HEK293T (cell line): Measurements from ENCODE around the gene ANKS1B.

Experiments
- CTCF ChIA-PET: fragments of 350-600 bp; formaldehyde crosslinking; extraction: SDS; loops from one replicate; lab custom pipeline; 2021; ENCODE audit warnings: antibody characterized with exemption, inconsistent platforms; lab: Yijun Ruan, JAX
- POLR2A ChIA-PET: fragments of 350-600 bp; formaldehyde crosslinking; extraction: SDS; loops from one replicate; lab custom pipeline; 2020; ENCODE audit warnings: antibody characterized with exemption, inconsistent platforms; lab: Yijun Ruan, JAX
- DNase-seq: peaks from one replicate; pipeline ENCODE4 v3.0.0; 2012; ENCODE audit warnings: mixed read lengths; ENCODE audit errors: extremely low spot score
- ARNT ChIP-seq: fragments of 450-650 bp; IDR thresholded peaks from 2 replicates; pipeline ENCODE4 v1.6.1; 2017; ENCODE audit warnings: mild to moderate bottlenecking
- BHLHE40 ChIP-seq: fragments of 450-650 bp; IDR thresholded peaks from 2 replicates; pipeline ENCODE4 v1.6.1; 2016; ENCODE audit warnings: mild to moderate bottlenecking, moderate library complexity, borderline replicate concordance
- CTBP1 ChIP-seq: fragments of 450-650 bp; IDR thresholded peaks from 2 replicates; pipeline ENCODE4 v1.6.1; 2016; ENCODE audit warnings: borderline replicate concordance
- ELF4 ChIP-seq: fragments of 450-650 bp; IDR thresholded peaks from 2 replicates; pipeline ENCODE4 v1.6.1; 2017; ENCODE audit warnings: antibody characterized with exemption
- FOXA1 ChIP-seq: fragments of 450-650 bp; IDR thresholded peaks from 2 replicates; pipeline ENCODE4 v1.6.1; 2016; ENCODE audit warnings: mild to moderate bottlenecking
- FOXK2 ChIP-seq: fragments of 450-650 bp; IDR thresholded peaks from 2 replicates; pipeline ENCODE4 v1.6.1; 2016; ENCODE audit warnings: mild to moderate bottlenecking
- FOXM1 ChIP-seq: fragments of 450-650 bp; IDR thresholded peaks from 2 replicates; pipeline ENCODE4 v1.6.1; 2017; ENCODE audit warnings: mild to moderate bottlenecking, borderline replicate concordance
- HDGF ChIP-seq: fragments of 450-650 bp; IDR thresholded peaks from 2 replicates; pipeline ENCODE4 v1.6.1; 2017; ENCODE audit warnings: antibody characterized with exemption, borderline replicate concordance
- L3MBTL2 ChIP-seq: fragments of 450-650 bp; conservative IDR thresholded peaks from 2 replicates; pipeline ENCODE4 v1.6.1; 2016; ENCODE audit warnings: mild to moderate bottlenecking
- LEF1 ChIP-seq: fragments of 450-650 bp; IDR thresholded peaks from 2 replicates; pipeline ENCODE4 v1.6.1; 2017; ENCODE audit warnings: mild to moderate bottlenecking, borderline replicate concordance
- NFRKB ChIP-seq: fragments of 450-650 bp; IDR thresholded peaks from 2 replicates; pipeline ENCODE4 v1.6.1; 2016; ENCODE audit warnings: mild to moderate bottlenecking, moderate library complexity
- SP1 ChIP-seq: fragments of 450-650 bp; IDR thresholded peaks from 2 replicates; pipeline ENCODE4 v1.6.1; 2017
- SUZ12 ChIP-seq: fragments of 450-650 bp; IDR thresholded peaks from 2 replicates; pipeline ENCODE4 v1.6.1; 2016; ENCODE audit warnings: mild to moderate bottlenecking
- TARDBP ChIP-seq: fragments of 450-650 bp; IDR thresholded peaks from 2 replicates; pipeline ENCODE4 v1.6.1; 2016
- ZNF384 ChIP-seq: fragments of 450-650 bp; IDR thresholded peaks from 2 replicates; pipeline ENCODE4 v1.6.1; 2016
- TF ChIP-seq, protein P1 (sequence below): fragments of 450-650 bp; IDR thresholded peaks from 2 replicates; pipeline ENCODE4 v1.6.1; 2016

ANKS1B gene

DNA sequence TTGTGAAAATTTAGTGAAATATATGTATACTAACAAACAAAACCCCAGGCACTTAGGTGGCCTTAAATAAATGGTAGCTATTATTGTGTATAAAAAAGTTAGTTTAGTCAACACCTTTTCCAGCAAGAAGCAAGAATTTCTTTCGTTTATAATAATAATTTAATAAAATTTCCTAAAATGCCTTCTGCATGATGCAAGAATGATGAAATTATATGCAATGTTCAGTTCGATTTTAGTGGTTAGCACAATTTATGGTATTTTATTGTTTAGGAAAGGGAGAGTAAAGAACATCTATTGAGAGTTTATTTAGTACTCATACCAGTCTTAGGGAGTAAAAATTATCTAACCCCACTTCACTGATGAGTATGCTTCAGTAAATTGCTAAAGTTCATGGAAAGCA lies 1048.9 kb downstream of the ANKS1B start:
- POLR2A ChIA-PET: no interaction called here
- no peak for TF ChIP-seq NFRKB
- TF ChIP-seq SP1: no peak
- DNase-seq: no peak
- CTCF ChIA-PET: no interaction called here

DNA sequence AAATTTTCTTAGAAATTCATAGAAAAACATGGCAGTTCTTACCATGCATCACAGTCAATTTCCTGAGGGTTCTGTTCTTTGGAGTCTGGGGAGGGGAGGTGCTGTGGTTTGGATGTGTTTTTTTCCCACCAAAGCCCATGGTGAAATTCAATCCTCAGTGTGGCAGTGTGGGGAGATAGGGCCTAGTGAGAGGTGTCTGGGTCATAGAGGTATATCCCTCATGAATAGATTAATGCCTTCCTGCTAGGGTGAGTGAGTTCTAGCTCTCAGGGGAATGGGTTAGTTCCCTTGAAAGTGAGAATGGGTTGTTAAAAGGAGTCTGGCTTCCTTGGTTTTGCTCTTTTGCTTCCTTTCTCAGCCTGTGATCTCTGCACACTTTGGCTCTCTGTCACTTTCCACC lies 1061.9 kb downstream of the ANKS1B start:
- no peak for DNase-seq
- ChIA-PET POLR2A (no interaction called here), CTCF (no interaction called here)
- no peak for TF ChIP-seq ARNT
- no peak for TF ChIP-seq BHLHE40
- no peak for TF ChIP-seq ELF4
- no peak for TF ChIP-seq FOXA1
- TF ChIP-seq, protein P1, sequence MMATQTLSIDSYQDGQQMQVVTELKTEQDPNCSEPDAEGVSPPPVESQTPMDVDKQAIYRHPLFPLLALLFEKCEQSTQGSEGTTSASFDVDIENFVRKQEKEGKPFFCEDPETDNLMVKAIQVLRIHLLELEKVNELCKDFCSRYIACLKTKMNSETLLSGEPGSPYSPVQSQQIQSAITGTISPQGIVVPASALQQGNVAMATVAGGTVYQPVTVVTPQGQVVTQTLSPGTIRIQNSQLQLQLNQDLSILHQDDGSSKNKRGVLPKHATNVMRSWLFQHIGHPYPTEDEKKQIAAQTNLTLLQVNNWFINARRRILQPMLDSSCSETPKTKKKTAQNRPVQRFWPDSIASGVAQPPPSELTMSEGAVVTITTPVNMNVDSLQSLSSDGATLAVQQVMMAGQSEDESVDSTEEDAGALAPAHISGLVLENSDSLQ: no peak
- TF ChIP-seq ZNF384: no peak
- TF ChIP-seq FOXK2: no peak
- TF ChIP-seq L3MBTL2: no peak
- no peak for TF ChIP-seq LEF1
- TF ChIP-seq TARDBP: no peak

- ChIA-PET CTCF (no interaction called here), POLR2A (no interaction called here)
- no peak for TF ChIP-seq BHLHE40
- TF ChIP-seq L3MBTL2: no peak
- no peak for TF ChIP-seq FOXM1
- no peak for DNase-seq
These were observed 1066.4 kb downstream of the ANKS1B start for GRCh38 chr12:98918176-98918863.

- ChIA-PET CTCF (no interaction called here), POLR2A (no interaction called here)
- no peak for TF ChIP-seq HDGF
- TF ChIP-seq FOXM1: no peak
- TF ChIP-seq FOXA1: no peak
- TF ChIP-seq TARDBP: no peak
- TF ChIP-seq SP1: no peak
- TF ChIP-seq CTBP1: no peak
- no peak for TF ChIP-seq ZNF384
- TF ChIP-seq ELF4: no peak
- TF ChIP-seq L3MBTL2: no peak
- no peak for TF ChIP-seq LEF1
- TF ChIP-seq, protein P1: no peak
- no peak for TF ChIP-seq SUZ12
- TF ChIP-seq ARNT: no peak
- TF ChIP-seq FOXK2: no peak
- TF ChIP-seq BHLHE40: no peak
- TF ChIP-seq NFRKB: no peak
- DNase-seq: no peak
These were observed 1068.6 kb downstream of the ANKS1B start for GRCh38 chr12:98916106-98916505.

GRCh38 chr12:98912401-98912974 lies 1072.2 kb downstream of the ANKS1B start:
- DNase-seq: no peak
- POLR2A ChIA-PET: no interaction called here
- TF ChIP-seq TARDBP (no peak), FOXA1 (no peak), FOXM1 (no peak), SUZ12 (no peak), LEF1 (no peak), ZNF384 (no peak), BHLHE40 (no peak), CTBP1 (no peak), SP1 (no peak), L3MBTL2 (no peak), ELF4 (no peak), ARNT (no peak), FOXK2 (no peak), HDGF (no peak), NFRKB (no peak)
- TF ChIP-seq, protein P1: no peak
- CTCF ChIA-PET: no interaction called here

DNA sequence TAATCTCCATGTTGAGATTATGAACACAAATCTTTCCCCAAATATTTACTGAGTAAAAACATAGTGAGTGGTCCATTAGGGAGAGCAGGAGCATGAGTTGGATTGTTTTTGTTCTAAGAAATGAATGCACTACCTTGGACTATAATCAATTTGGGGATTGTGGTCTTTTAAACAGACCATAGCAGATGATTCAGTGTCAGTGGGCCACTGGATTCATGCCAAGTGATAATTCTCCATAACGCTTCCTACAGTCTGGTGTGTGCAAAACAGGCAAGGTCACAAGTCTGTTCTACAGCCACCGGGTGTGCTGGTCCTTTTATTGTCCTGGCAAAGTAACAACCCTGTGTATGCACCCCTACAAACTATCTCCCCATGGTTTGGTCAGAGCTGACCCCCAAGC lies 1073.3 kb downstream of the ANKS1B start:
- TF ChIP-seq SUZ12 (no peak), BHLHE40 (no peak), HDGF (no peak), TARDBP (no peak), ZNF384 (no peak), FOXK2 (no peak), ELF4 (no peak), L3MBTL2 (no peak), CTBP1 (no peak), NFRKB (no peak), SP1 (no peak), FOXA1 (no peak), ARNT (no peak), FOXM1 (no peak), LEF1 (no peak)
- TF ChIP-seq, protein P1: no peak
- DNase-seq: no peak
- CTCF ChIA-PET: no interaction called here
- POLR2A ChIA-PET: no interaction called here
